Measurements from ENCODE around the gene OR5K4.

DNA sequence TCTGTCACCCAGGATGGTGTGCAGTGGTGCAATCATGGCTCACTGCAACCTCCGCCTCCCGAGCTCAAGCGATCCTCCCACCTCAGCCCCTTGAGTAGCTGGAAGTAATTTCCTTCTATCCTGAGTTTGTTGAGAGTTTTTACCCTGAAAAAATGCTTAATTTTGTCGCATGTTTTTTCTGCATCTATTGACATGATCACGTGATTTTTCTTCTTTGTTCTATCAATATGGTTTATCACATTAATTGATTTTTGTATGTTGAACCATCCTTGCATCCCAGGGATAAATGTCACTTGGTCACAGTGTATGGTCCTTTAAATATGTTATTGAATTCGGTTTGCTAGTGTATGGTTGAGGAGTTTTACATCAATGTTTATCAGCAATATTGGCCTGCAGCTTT is 11.9 kb upstream of the OR5K4 start:
- TF ChIP-seq POLR2AphosphoS5 (IDR thresholded peaks at IDR 0.05; ENCODE audit: low read depth, low read length): no peak
- TF ChIP-seq POLR2A (IDR thresholded peaks at IDR 0.05; ENCODE audit: low read depth, low read length): no peak
- TF ChIP-seq TAF1 (IDR thresholded peaks at IDR 0.05; ENCODE audit: low read depth, low read length): no peak
- TF ChIP-seq SPI1 (IDR thresholded peaks at IDR 0.05; ENCODE audit: low read depth, low read length): no peak
- no peak for TF ChIP-seq POU2F2 (IDR thresholded peaks at IDR 0.05; ENCODE audit: low read depth, low read length)

Measured in GM12891 (cell line).